ENCODE results near the gene PRSS12.
"Not testable (repeated sequence)": the region's sequence is repeated elsewhere in the genome, so short reads cannot be mapped to it uniquely, and the experiment has no call there.

Gene PRSS12

GRCh38 chr4:118278473-118279274 lies 74.1 kb downstream of the PRSS12 start:
- DNase-seq (ENCODE audit: low read depth) = peak; percentile 87

GRCh38 chr4:118277243-118277642 lies 75.6 kb downstream of the PRSS12 start:
- no peak for DNase-seq (ENCODE audit: low read depth)

- DNase-seq (ENCODE audit: low read depth) = no peak
These were observed 76.2 kb downstream of the PRSS12 start for GRCh38 chr4:118276580-118276979.

GRCh38 chr4:118273642-118274041 lies 79.2 kb downstream of the PRSS12 start:
- no peak for DNase-seq (ENCODE audit: low read depth)

DNA sequence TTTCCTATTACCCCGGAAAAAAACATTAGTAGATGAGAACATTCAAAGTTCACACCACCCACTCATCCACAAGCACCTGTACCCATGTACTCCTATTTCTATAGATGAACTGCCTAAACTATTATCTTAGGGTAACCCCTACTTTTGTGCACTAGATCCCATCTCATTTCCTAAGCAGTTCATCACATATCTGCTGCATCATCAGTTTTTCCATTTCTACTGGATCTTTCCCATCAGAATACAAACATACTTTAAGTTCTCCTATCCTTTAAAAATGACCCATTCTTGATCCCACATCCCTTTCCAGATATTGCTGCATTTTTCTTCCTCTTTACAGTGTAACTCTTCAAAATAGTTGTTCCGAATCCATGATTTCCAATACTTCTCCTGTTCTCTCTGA lies 81.0 kb downstream of the PRSS12 start:
- no peak for DNase-seq (ENCODE audit: low read depth)

DNA sequence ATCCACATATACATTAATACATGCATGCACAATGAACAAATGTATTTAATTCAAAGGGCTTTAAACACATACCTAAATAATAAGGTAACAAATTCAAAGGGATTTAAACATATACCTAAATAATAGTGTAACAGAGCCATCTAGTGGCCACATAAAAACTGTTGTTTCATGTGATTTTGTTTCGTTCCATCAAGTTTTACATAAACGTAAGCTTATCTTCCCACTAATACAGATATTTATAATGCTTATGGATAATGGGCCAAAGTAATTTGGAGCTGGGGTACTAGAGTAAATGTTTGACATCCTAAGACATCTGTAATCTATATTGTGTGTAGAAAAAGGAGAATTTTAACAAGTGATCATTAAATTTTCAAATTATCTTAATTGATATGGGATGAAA lies 82.3 kb downstream of the PRSS12 start:
- DNase-seq (ENCODE audit: low read depth) = peak; percentile 57

DNA sequence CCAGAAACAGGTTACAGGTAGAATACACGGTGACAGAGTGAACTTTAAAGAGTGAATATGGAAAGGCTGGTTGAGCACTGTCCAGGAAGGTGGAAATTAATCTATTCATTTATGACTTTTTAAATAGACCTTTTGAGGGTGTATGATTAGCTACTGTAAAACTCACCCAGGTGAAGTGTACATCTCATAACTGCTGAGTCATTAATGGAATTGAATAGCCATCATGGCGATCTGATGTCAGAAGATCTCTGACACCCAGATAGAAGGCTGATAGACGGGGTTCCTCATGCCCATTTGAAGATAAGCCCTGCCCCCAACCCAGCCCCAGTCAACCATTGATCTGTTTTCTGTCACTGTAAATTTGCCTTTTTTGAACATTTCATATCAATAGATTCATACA lies 84.0 kb downstream of the PRSS12 start:
- DNase-seq (ENCODE audit: low read depth) = no peak

DNA sequence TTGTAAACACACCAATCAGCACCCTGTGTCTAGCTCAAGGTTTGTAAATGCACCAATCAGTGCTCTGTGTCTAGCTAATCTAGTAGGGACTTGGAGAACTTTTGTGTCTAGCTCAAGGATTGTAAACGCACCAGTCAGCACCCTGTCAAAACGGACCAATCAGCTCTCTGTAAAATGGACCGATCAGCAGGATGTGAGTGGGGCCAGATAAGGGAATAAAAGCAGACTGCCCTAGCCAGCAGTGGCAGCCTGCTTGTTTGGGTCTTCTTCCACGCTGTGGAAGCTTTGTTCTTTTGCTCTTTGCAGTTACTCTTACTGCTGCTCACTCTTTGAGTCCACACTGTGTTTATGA lies 86.7 kb downstream of the PRSS12 start:
- DNase-seq (ENCODE audit: low read depth) = not testable (repeated sequence)

- no peak for DNase-seq (ENCODE audit: low read depth)
These were observed 87.3 kb downstream of the PRSS12 start for GRCh38 chr4:118265312-118266144.

GRCh38 chr4:118264096-118264495 lies 88.7 kb downstream of the PRSS12 start:
- no peak for DNase-seq (ENCODE audit: low read depth)

- no peak for DNase-seq (ENCODE audit: low read depth)
These were observed 92.5 kb downstream of the PRSS12 start for GRCh38 chr4:118260309-118260708.

GRCh38 chr4:118259111-118259510 lies 93.7 kb downstream of the PRSS12 start:
- no peak for DNase-seq (ENCODE audit: low read depth)

DNA sequence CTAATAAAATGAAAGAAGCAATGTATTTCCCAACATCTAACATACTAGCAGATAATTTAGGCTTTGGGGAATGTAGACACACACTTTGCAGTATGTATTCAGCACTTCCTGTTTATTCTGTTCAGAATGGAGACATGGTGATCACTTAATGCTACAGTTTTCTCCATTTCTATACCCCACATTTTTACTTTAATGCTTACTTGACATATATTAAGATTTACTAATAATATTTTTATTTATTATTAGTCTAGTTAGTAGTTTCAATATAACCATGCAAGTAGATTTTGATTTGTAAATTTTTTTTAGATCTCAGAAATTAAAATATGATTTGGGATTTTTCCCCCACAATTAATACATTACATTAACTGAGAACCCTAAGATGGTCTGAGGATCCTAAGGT lies 98.4 kb downstream of the PRSS12 start:
- no peak for DNase-seq (ENCODE audit: low read depth)

- DNase-seq (ENCODE audit: low read depth) = no peak
These were observed 102.9 kb downstream of the PRSS12 start for GRCh38 chr4:118249890-118250289.

DNA sequence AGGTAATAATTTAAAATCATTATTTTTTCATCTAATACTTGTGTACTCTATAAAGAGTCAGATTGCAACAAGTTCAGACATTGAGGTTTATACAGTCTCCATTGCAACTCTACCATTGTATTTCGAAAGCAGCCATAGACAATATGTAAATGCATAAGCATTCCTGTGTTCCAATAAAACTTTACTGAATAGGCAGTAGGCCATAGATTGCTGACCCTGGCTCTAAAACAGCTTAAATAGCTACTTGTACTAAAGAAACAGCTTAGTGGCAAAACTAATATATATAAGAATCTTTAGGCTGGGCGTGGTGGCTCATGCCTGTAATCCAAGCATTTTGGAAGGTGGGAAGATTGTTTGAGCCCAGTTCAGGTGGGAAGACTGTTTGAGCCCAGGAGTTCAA lies 115.3 kb downstream of the PRSS12 start:
- DNase-seq (ENCODE audit: low read depth) = no peak

DNA sequence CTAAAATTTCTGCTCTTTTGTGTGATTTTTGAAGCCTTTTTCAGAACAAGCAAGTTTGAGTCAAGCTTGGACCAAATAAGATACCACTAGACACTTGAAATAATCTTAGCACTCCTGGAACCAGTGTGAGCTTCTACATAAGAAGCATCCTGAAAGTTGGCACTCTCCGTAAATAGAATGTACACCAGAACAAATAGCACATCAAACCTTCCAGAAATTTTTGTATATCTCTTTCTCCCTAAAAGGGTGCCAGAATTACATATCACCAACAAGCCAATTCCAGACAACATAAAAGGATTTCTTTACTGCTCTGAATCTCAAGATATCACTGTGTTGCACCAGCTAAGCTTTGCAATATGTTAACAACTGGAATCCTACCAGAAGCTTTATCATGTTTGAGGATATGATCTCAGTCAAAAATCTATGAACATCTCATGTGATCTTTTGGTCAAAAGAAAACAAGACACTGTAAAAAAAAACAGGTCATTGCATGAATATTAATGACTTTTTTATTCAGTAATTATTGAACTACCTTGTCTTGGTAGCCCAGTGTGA lies 117.2 kb downstream of the PRSS12 start:
- DNase-seq (ENCODE audit: low read depth) = no peak

Measured in EH (cell line).